Stimulated activated naive B cell treated with anti-CD40 and anti-IgM and Interleukin-4, amounts not matched to agents 10 μg/mL and 1 μg/mL and 100 μg/mL, for 72 hours (primary cell): ENCODE results near the gene WNT9B.

ENCODE experiments used
- ATAC-seq, 2 donors: fragments of 150-1000 bp; cut with Tn5 transposase; replicated peaks; 2 replicates each; pipeline ENCODE4 v1.10.0; 2021; ENCODE audit warnings: moderate library complexity in 1 of 2
- DNase-seq: peaks from one replicate; pipeline ENCODE4 v3.0.0; 2021
- H3K27ac Mint-ChIP-seq: one replicate; pipeline ENCODE4 v1.8.0; 2022; ENCODE audit warnings: mild to moderate bottlenecking, mixed read lengths
- H3K27me3 Mint-ChIP-seq, 2 donors: one replicate each; pipeline ENCODE4 v1.8.0; 2022; ENCODE audit warnings: mixed read lengths in 2 of 2
- H3K36me3 Mint-ChIP-seq, 2 donors: one replicate each; pipeline ENCODE4 v1.8.0; 2022; ENCODE audit warnings: mixed read lengths in 2 of 2, mild to moderate bottlenecking in 1 of 2
- H3K4me1 Mint-ChIP-seq, 2 donors: one replicate each; pipeline ENCODE4 v1.8.0; 2022; ENCODE audit warnings: mixed read lengths in 2 of 2, mild to moderate bottlenecking in 1 of 2
- H3K4me3 Mint-ChIP-seq, 2 donors: one replicate each; pipeline ENCODE4 v1.8.0; 2022; ENCODE audit warnings: mild to moderate bottlenecking in 2 of 2, mixed read lengths in 2 of 2, moderate library complexity in 1 of 2
- H3K9me3 Mint-ChIP-seq, 2 donors: one replicate each; pipeline ENCODE4 v1.8.0; 2022; ENCODE audit warnings: mixed read lengths in 2 of 2, mild to moderate bottlenecking in 1 of 2

Gene WNT9B

GRCh38 chr17:46930051-46930450 lies 78.7 kb downstream of the WNT9B start:
- ATAC-seq (no peak), DNase-seq (no peak)
- Mint-ChIP-seq H3K9me3 (no peaks in the 10 kb centered on the region), H3K4me3 (no peak overlapping the region), H3K4me1 (peaks cover 24 to 36% of the 10 kb centered on the region in 2 donors), H3K27me3 (no peaks in the 10 kb centered on the region), H3K27ac (no peak overlapping the region), H3K36me3 (peaks cover 27 to 59% of the 10 kb centered on the region in 2 donors)

- no peak overlapping the region for H3K4me3 Mint-ChIP-seq
- no peaks in the 10 kb centered on the region for H3K27me3 Mint-ChIP-seq
- no peaks in the 10 kb centered on the region for H3K9me3 Mint-ChIP-seq
- H3K27ac Mint-ChIP-seq: no peak overlapping the region
- ATAC-seq: no peak
- peaks cover 15 to 25% of the 10 kb centered on the region in 2 donors for H3K4me1 Mint-ChIP-seq
- no peak for DNase-seq
- H3K36me3 Mint-ChIP-seq: peaks cover 28 to 63% of the 10 kb centered on the region in 2 donors
Measured at GRCh38 chr17:46931596-46931995, 80.2 kb downstream of the WNT9B start.

- no peak for DNase-seq
- peak overlapping the region; percentile 56 for H3K27ac Mint-ChIP-seq
- H3K9me3 Mint-ChIP-seq: no peaks in the 10 kb centered on the region
- H3K4me3 Mint-ChIP-seq: no peak overlapping the region
- H3K36me3 Mint-ChIP-seq: peaks cover 39 to 65% of the 10 kb centered on the region in 2 donors
- no peaks in the 10 kb centered on the region for H3K27me3 Mint-ChIP-seq
- ATAC-seq: no peak
- peaks cover 2 to 6% of the 10 kb centered on the region in 2 donors for H3K4me1 Mint-ChIP-seq
Measured at GRCh38 chr17:46935658-46936266, 84.4 kb downstream of the WNT9B start.
